ENCODE data around the gene MYO1E. TPM values are rescaled to one million over a fixed set of nuclear protein-coding genes. Genes with fewer than 3 reads are reported as not detected.
"Not testable (repeated sequence)": the region's sequence is repeated elsewhere in the genome, so short reads cannot be mapped to it uniquely, and the experiment has no call there.

MYO1E gene
- total RNA-seq, 2 experiments from 2014 or later: 20.3 to 22.7 TPM

- CTCF ChIA-PET: no interaction called here
- intact Hi-C loops (cut with micrococcal nuclease): no loop called here
- H3K9me3 Mint-ChIP-seq: no peaks in the 10 kb centered on the region
- POLR2A ChIA-PET: no interaction called here
- no peak overlapping the region for H3K4me3 Mint-ChIP-seq
- H3K27me3 Mint-ChIP-seq: no peaks in the 10 kb centered on the region
- no peak for DNase-seq
- no peak overlapping the region for H3K27ac Mint-ChIP-seq
- H3K4me1 Mint-ChIP-seq (ENCODE audit: low read depth): no peaks in the 10 kb centered on the region
- no peaks in the 10 kb centered on the region for H3K36me3 Mint-ChIP-seq (ENCODE audit: low read depth)
- no peak for TF ChIP-seq CTCF (IDR thresholded peaks at IDR 0.05)
- no peak for ATAC-seq
Measured at GRCh38 chr15:59339252-59339672, 33.4 kb downstream of the MYO1E start.

- no peaks in the 10 kb centered on the region for H3K9me3 Mint-ChIP-seq
- TF ChIP-seq CTCF (IDR thresholded peaks at IDR 0.05): no peak
- POLR2A ChIA-PET: no interaction called here
- peaks cover under 1% of the 10 kb centered on the region for H3K27me3 Mint-ChIP-seq
- no peak overlapping the region for H3K27ac Mint-ChIP-seq
- H3K4me3 Mint-ChIP-seq: no peak overlapping the region
- no peaks in the 10 kb centered on the region for H3K36me3 Mint-ChIP-seq (ENCODE audit: low read depth)
- DNase-seq (no peak), ATAC-seq (no peak)
- CTCF ChIA-PET: no interaction called here
- intact Hi-C loops (cut with micrococcal nuclease): no loop called here
- peaks cover 3% of the 10 kb centered on the region for H3K4me1 Mint-ChIP-seq (ENCODE audit: low read depth)
Measured at GRCh38 chr15:59338414-59338813, 34.3 kb downstream of the MYO1E start.

GRCh38 chr15:59336725-59337124 is 35.9 kb downstream of the MYO1E start:
- DNase-seq; intact Hi-C loops (cut with micrococcal nuclease); CTCF ChIA-PET; H3K9me3 Mint-ChIP-seq; ATAC-seq; H3K4me1 Mint-ChIP-seq (ENCODE audit: low read depth); H3K27me3 Mint-ChIP-seq; POLR2A ChIA-PET; H3K4me3 Mint-ChIP-seq; H3K27ac Mint-ChIP-seq; H3K36me3 Mint-ChIP-seq (ENCODE audit: low read depth): not testable (repeated sequence)

GRCh38 chr15:59335207-59335786 is 37.4 kb downstream of the MYO1E start:
- CTCF ChIA-PET: no interaction called here
- H3K27ac Mint-ChIP-seq: no peak overlapping the region
- peaks cover 2% of the 10 kb centered on the region for H3K27me3 Mint-ChIP-seq
- no peak for TF ChIP-seq CTCF (IDR thresholded peaks at IDR 0.05)
- peaks cover 3% of the 10 kb centered on the region for H3K4me1 Mint-ChIP-seq (ENCODE audit: low read depth)
- no peak for DNase-seq
- no peak for ATAC-seq
- no peak overlapping the region for H3K4me3 Mint-ChIP-seq
- intact Hi-C loops (cut with micrococcal nuclease): no loop called here
- H3K36me3 Mint-ChIP-seq (ENCODE audit: low read depth): no peaks in the 10 kb centered on the region
- POLR2A ChIA-PET: interaction anchor here (0.5 to 1.2 kb wide), 2 partner anchors 10 to 136 kb away, joined by 3 to 5 read pairs; no protein-coding TSS in a partner anchor
- no peaks in the 10 kb centered on the region for H3K9me3 Mint-ChIP-seq

GRCh38 chr15:59334076-59334415 is 38.6 kb downstream of the MYO1E start:
- intact Hi-C loops (cut with micrococcal nuclease): no loop called here
- CTCF ChIA-PET: interaction anchor here (1.1 kb wide), 1 partner anchor 40 kb away, joined by 3 read pairs; no protein-coding TSS in a partner anchor
- no peak overlapping the region for H3K4me3 Mint-ChIP-seq
- ATAC-seq: no peak
- DNase-seq: no peak
- no peaks in the 10 kb centered on the region for H3K36me3 Mint-ChIP-seq (ENCODE audit: low read depth)
- no peak for TF ChIP-seq CTCF (IDR thresholded peaks at IDR 0.05)
- POLR2A ChIA-PET: no interaction called here
- peaks cover 3% of the 10 kb centered on the region for H3K4me1 Mint-ChIP-seq (ENCODE audit: low read depth)
- H3K27ac Mint-ChIP-seq: no peak overlapping the region
- peaks cover 5% of the 10 kb centered on the region for H3K27me3 Mint-ChIP-seq
- no peaks in the 10 kb centered on the region for H3K9me3 Mint-ChIP-seq

Data from activated CD8-positive, alpha-beta T cell treated with anti-CD3 and anti-CD28 coated beads for 36 hours (primary cell).